ENCODE measurements around the gene DCT.
"Not testable (repeated sequence)": the region's sequence is repeated elsewhere in the genome, so short reads cannot be mapped to it uniquely, and the experiment has no call there.

Gene DCT

DNA sequence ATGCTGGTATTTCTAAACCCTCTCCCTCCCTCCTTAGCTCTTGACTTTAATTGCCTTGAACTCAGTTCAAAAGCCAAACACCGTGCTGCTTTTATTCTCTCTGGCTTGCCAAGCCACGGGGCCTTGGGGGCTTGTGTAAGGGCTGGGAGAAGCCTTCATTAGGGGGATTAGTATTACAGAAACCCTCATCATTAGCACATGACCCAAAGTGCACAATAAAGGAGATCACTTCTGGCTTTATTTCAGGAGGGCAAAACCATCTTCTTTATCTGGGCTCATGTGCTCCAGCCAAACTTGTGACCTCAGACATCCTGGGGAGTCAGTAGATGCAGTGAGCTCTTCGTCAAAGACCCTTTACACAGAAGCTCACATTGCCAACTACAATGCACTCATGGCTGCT lies at the start of gene DCT:
DCT (minus strand) TSS at position 67 of the 400 bp plus-strand sequence. CDS start 427 bp downstream, outside the sequence.
- no peak for DNase-seq

DNA sequence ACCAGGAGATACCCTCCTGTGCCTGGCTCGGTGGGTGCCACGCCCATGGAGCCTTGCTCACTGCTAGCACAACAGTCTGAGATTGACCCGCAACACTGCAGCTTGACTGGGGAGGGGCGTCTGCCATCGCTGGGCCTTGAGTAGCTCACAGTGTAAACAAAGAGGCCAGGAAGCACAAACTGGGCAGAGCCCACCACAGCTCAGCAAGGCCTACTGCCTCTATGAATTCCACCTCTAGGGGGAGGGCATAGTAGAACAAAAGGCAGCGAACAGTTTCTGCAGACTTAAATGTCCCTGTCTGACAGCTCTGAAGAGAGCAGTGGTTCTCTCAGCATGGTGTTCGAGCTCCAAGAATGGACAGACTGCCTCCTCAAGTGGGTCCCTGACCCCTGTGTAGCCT lies 47.5 kb upstream of the DCT start:
- DNase-seq = not testable (repeated sequence)

DNA sequence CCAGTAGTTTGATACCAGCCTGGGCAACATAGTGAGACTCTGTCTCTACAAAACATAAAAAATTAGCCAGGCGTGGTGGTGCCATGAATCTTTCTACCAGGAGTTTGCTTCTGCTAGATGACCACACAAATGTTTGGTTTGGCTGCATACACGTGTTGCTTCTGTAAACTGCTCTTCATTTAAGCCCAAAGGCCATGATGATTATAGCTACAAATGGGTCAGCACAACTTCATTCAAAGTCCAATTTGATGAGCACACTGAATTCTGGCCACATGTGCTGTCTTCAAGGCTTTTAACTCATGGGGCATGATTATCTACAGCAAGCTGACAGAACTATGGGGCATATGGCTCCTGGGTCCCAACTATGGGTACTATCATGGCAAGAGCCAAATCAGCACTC lies 46.3 kb upstream of the DCT start:
- DNase-seq = no peak

DNA sequence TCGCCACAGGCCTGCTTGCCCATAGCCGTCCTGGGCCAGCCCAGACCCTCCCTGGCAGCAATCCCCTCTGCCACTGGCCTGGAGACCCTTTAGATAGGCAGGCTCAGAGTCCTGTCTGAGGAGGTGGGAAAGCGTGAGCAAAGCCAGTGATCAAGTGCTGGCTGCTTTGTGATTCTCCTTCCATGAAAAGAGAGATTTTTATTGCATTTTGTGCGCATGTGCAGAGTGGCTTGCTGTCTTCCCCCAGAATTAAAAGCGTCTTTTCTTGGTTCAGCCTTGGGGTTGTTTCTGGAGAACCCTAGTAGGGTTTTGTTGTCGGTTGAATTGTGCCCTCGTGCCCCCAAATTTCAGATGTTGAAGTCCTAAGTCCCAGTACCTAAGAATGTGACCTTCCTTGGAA lies 44.9 kb upstream of the DCT start:
- no peak for DNase-seq

DNA sequence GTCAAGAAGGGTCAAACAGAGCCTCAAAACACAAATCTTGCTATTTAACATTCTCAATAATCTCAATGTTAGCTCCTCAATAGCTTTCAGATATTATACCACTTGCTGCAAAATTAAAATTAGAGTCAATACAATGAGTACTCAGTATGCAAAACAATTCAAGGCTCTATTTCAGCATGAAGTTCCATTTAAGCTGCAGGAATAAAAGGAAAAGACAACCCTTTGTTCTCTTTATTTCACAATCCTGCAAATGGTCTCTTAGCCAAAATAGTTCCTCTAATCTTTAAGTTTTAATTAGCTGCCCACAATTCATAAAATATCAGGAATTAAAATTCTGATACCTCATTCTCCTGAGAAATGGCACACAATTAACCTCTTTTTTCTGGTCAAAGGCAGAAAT lies 40.5 kb upstream of the DCT start:
- DNase-seq = no peak

DNA sequence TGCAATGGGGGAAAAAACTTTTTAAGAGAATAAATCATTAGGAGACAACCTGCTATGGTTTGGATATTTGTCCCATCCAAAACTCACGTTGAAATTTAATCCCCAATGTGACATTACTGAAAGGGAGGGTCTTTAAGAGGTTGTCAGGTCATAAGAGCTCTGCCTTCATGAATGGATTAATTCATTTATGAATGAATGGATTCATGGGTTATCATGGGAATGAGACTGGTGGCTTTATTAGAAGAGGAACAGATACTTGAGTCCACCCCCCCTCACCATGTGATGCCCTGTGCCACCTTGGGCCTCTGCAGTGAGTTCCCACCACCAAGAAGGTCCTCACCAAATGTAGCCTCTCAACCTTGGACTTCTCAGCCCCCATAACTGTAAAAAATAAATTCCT lies 37.0 kb upstream of the DCT start:
- no peak for DNase-seq

DNA sequence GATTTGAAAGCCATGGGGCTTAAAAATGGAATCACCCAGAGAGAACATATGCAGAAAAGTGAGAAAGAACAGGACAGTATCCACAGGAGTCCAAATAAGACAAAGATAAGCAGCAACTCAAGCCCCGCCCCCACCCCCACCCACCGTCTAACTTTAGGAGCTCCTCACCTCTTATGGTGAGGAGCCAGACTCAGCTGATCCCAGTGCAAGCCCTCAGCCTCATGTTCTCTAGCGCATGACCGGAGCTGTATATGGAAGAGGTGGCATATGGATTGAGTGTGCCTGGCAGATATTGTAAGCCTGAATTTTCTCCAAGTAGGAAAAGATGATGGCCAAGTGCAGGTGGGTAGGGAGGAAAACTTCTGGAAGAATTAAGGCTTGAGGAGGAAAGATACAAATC lies 36.4 kb upstream of the DCT start:
- DNase-seq = no peak

DNA sequence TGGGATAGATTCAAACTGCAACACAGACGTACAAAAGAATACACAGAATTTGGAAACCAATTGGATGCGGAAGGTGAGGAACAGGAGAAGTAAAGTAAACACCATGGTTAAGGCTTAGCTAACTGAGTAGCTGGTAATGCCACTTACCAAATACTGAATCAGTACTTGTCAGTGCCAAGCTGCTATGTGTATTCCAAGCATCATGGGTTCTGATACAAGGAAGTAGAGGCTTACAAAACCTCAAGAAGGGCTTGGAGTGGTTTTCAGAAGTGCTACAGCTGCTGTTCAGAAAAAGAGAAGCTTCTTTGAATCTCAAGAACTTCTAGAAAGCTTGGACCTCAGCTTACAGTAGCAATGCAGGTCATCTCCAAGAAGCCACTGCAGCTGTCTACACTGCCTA lies 35.9 kb upstream of the DCT start:
- DNase-seq = no peak

DNA sequence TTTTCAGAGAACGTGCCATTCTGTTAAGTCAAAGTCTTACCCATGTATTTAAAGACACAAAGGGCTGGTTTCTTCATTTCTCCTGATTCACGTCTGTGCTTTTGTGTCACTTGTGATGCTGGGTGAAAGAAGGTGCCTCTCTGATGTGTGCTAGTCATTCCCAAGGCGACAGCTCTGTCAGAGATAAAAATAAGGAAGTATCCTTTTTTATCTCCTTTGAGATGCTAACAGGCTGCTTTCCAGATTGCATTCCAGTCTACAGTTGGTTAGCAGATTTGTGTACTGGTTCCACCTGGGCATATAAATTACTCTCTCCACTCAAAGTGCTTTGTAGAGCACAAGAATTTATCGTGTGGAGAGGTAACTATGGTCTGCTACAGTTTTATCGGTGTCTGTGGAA lies 33.5 kb upstream of the DCT start:
- DNase-seq = no peak

DNA sequence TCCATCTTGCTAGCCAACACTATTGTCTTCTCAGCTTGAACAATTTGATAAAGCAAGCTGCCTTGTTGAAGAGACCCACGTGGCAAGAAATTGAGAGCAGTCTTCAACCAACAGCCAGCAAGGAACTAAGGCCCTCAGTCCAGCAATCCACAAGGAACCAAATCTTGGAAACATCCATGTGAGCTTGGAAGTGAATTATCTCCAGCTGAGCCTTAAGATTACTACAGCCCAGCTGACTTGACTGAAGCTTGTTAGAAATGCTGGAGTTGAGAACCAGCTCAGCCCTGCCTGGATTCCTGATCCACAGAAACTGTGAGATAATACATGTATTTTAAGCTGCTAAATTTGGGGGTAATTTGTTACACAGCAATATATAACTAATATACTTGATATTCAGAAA lies 26.2 kb upstream of the DCT start:
- DNase-seq = no peak

DNA sequence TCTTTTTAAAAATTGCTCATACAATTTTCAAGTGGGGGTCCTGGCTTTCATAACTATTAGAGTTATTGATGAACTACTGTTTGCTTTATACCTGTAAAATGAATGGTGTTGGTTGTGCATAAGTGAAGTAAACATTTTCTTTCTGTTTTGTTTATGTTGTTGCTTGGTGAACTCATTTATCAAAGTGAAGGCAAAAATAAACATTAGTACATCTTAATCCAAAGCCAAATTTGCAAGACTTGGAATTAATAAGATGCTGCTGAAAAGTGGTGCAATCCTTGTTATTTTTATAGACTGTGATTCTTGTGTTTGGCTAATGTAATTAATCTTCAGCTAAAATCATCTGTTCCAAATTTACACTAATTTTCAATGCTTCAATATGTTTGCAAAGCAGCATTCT lies 24.4 kb upstream of the DCT start:
- DNase-seq = no peak

DNA sequence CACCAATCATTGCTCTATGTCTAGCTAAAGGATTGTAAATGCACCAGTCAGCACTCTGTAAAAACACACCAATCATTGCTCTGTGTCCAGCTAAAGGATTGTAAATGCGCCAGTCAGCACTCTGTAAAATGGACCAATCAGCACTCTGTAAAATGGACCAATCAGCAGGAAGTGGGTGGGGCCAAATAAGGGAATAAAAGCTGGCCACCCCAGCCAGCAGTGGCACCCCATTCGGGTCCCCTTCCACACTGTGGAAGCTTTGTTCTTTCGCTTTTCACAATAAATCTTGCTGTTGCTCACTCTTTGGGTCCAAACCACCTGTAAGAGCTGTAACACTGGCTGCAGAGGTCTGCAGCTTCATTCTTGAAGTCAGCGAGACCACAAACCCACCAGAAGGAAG lies 19.3 kb upstream of the DCT start:
- DNase-seq = not testable (repeated sequence)

DNA sequence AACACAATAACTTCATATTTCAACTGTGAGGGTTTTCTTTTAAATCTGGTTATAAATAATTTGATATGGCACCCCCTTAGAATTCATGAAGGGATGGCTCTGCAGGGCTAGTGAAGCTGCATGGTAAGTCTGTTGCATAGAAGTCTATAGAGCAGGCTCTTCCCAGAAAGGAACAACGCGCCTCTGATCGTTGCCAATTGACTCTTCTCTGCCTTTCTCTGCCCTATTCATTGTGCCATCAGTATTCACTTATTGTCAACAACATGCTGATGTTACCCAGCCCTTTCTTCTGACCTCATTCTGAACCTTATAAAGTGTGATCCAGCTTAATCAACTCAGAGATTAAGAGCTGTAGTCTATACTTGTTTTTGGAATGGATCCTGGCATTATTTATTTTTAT lies 16.3 kb upstream of the DCT start:
- DNase-seq = no peak

DNA sequence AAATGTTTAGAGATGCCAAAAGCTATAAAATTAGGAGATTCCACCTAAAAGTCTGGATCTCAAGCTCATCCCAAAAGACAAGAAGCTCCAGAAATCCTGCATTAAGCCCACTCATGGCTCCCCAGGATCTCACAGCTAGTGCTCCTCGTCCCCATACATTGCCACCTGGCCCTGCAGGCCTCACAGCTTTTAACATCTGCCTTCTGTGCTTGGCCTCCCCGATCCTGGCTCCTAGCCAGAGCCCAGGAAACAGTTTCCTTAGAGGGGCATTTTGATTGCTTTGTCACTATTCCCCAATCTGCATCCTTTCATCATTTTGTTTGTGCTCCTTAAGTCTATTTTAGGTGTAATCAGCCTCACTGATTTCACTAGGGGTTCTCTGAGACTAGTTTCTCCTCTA lies 14.5 kb upstream of the DCT start:
- DNase-seq = no peak

DNA sequence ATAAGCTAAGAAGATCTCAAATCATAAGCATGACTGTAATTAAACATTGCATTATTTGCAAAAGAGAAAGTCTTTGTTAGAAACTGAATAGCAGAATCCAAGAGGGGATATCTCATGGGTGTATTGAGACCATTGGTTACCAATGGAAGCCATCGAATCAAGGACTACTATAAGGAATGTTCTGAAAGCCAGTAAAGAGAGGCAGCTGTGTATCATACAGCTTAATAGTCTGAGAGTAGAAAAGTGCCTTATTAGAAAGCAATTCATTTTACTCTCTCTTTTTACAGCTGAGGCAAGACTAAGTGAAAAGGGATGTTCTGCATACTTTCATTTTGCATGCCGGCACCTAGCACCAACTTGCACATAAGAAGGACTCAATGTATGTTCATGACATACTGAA lies 7.6 kb upstream of the DCT start:
- no peak for DNase-seq

DNA sequence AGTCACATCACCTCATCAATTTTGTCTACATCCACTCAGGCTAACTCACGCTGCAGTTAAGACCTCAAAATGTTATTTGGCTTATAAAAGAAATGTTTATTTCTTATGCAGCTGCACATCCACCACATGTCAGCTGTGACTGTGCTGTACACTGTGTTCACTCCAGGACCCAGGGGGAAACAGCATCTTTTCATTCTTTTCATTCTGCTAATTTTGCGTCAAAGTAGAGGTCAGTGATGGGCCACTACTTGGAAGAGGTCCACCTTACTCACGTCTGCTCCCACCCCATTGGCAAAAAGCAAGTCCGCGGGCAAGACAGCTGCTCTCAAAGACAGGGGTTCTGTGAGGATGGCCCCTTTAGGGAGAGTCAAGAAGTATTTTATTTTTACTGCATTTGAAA lies 4.5 kb upstream of the DCT start:
- DNase-seq = no peak

DNA sequence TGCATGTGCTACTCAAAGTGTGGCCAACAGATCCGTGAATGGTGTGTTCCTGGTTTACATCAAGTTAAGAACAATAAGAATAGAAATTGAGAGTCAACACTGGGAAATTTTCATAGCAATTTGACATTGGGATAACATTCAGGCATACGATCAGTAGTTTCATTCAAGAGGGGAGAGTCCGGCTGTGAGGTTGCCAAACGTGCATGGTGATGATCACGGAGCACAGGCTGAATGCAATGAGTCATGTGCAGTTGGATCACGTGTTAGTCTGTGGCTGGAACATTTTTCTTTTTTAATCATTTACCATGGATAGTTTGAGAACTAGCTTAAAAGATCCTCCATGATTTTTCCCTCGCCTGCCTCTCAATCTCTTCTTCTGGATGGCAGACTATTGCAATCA lies 2.5 kb upstream of the DCT start:
- DNase-seq = no peak

DNA sequence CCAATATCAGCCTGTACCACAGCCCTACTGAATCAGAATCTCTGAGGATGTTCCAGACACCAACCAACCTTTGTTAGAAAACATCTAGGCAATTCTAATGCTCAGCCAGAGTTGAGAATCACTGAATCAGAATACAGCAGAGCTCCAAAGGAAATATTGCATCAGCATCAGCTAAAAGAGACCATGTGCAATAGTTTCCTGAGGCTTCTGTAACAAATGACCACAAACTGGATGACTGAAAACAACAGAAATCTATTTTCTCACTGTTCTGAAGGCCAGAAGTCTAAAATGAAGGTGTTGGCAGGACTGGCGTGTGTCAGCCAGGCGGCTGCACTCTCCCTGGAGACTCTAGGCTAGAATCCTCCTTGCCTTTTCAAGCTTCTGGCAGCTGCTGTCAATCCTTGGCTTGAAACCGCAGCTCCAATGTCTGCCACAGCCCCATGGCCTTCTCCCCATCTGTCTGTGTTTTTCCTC lies 1.2 kb upstream of the DCT start:
- no peak for DNase-seq

DNA sequence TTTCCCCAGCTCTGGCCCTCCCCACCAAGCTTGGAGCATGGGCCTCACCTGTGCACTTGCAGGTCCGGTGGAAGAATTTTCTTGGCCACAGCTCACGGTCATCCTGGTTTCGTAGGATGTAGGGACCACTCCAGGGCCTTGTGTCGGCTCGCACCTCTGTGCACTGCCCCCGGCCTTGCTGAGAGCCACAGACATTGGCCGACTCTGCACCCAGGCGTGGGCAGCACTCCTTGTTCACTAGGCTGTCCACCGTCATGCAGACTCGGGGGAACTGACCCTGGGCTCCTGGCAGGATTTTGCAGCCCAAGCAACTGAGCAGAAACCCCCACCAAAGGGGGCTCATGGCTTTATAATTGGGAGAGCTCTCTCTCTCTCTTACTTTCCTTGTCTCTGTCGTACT lies 569 bp downstream of the DCT start:
- no peak for DNase-seq

DNA sequence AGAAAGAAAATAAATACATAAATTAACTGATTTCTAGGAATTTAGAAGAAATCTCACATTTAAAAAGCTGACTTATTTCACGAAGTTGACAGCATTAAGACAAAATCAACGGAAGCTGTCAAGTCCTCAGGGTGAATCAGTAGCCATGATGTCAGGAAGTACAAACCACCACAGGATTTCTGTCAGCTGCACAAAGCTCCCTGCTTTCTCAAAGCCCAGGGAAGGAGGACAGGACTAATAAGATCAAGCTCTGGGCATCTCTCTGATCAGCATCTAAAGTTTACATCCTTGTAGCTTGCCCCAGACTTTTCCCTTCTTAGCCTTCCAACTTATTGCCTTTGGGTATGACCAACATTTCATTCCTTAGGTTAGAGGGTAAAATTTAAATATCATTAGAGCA lies 9.4 kb downstream of the DCT start:
- DNase-seq = no peak

DNA sequence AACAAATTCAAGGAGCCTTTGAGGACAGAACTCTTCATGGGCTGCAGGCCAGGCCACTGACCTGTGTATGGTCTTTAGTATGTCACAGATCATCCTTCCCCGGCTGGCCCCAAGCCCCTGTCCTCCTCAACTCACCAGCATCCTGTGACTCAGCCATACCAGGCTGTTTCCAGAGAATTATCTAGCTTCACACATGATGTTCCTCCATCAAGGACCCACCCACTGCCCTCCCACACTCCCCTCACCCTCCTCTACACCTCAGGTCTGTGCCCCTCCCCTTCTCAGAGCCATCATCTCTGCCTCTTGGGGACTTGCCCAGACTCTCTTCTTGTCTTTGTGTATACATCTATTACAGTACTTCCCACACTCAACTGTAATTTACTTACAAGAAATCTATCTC lies 14.7 kb downstream of the DCT start:
- peak; percentile 26 to 74 for DNase-seq

DNA sequence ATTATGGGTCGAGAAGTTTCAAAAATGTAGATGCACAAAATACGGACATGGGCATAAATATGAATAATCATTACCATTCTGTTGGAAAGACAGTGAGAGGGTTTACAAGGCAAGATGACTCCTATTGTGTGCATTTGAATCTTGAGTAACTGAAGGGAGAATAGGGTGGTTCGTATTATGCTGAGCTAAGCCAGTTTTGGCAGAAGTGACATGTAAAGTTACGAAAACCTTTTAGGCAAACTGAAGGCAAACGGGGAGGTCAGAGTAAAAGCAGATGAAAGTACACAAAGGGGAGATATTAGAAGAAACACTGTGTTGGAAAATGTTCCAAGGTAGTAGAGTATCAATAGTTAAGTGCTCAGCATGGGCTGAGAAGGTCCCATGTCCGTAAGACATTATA lies 16.8 kb downstream of the DCT start:
- DNase-seq = no peak

DNA sequence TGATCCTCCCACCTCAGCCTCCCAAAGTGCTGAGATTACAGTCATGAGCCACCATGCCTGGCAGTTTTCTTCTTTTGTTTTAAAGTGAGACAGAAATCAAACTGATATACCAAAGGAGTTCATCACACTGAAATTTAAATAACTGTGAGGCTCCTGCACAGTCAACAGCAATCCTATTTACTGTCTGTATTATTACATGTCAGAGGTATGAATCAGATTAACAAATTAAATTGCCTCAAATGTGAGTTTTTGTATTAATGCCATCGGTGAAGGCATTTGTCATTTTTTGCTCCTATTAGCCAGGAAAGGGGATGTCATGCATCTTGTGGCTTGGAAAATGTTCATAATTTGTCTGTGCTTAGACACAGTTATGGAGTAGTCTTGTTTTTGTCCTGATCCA lies 20.4 kb downstream of the DCT start:
- DNase-seq = no peak

DNA sequence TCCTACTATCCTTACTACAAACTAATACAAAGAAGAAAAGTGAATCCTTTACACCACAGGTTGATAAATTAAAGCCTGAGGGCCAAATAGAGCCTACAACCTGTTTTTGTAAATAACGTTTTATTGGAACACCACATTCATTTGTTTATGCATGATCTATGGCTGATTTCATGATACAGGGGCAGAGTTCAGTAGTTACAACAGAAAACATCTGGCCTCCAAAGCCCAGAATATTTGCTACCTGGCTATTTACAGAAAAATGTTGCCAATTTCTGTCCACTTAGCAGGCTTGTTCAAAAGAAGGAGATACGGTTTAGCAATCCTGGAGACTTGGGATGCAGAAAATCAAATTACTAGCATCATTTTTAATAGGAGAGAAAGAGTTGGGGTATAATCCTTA lies 24.1 kb downstream of the DCT start:
- DNase-seq = no peak

DNA sequence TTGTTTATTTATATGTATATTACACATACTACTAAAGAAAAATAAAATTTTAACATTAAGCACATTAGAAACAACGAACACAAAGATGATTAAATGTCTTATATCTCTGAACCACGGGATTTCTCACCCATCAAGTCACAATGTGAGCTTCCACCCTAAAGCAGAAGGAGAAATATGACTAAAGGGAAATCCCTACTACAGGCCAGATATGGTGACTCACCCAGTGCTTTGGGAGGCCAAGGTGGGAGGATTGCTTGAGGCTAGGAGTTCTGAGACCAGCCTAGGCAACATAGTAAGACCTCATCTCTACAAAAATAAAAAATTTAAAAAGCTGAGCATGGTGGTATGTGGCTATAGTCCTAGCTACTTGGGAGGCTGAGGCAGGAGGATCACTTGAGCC lies 24.6 kb downstream of the DCT start:
- DNase-seq = peak in 1 of 2 experiments; percentile 11

DNA sequence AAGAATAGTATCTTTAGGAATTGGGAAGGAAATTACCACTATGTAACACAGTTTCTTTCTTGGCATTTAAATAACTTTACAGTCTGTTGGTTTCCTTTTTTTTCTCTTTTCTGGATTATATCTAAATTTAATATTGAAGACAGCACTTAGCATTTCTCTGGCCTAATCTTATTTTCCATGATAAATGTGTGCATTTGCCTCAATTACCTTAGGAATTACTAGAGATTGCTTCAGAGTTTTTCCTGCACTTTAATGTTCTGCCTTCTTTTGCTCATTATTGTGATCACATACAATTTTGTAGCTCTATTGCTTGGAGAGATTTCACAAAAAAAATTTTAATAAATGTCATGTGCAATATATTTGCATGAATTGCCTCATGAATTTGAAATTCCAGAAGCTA lies 25.1 kb downstream of the DCT start:
- DNase-seq = no peak
